ENCODE data around the gene SORCS3. TPM values are rescaled to one million over a fixed set of nuclear protein-coding genes. Genes with fewer than 3 reads are reported as not detected.

The SORCS3 gene
- total and polyA plus RNA-seq, 9 of the 15 experiments (the other 6 are each of a cell fraction or from before 2014, with no cell fraction given) = not detected

- intact Hi-C loops (cut with micrococcal nuclease) = no loop called here
- ATAC-seq = no peak
- in situ Hi-C loops (cut with MboI) = no loop called here
Observed at GRCh38 chr10:104907521-104907920, 266.4 kb downstream of the SORCS3 start.

More at GRCh38 chr10:104907521-104907920, 266.4 kb downstream of the SORCS3 start:
- CTCF ChIA-PET (ENCODE audit: low intra/inter-chr PET ratio) = no interaction called here
- FAIRE-seq (no peak), DNase-seq (ENCODE audit: extremely low read depth in 1 of 4, low spot score in 3 of 4) (no peak)
- Histone ChIP-seq H3K4me1 (replicated peaks in 1 of 2; ENCODE audit: control insufficient read depth in 2 of 2, insufficient read depth in 2 of 2, low read length in 2 of 2) (no peaks in the 10 kb centered on the region), H3K9me1 (ENCODE audit: control insufficient read depth, insufficient read depth, low read length) (no peaks in the 10 kb centered on the region), H3K9me3 (replicated peaks; ENCODE audit: control insufficient read depth, insufficient read depth, low read depth, low read length) (no peaks in the 10 kb centered on the region), H3K36me3 (ENCODE audit: control insufficient read depth, insufficient read depth, low read length) (no peaks in the 10 kb centered on the region), H3K9ac (ENCODE audit: insufficient read depth in 1 of 2, low read depth in 2 of 2, low read length in 2 of 2) (no peak overlapping the region), H3K27ac (ENCODE audit: extremely low read depth, low read depth, low read length) (no peak overlapping the region), H3K4me2 (ENCODE audit: insufficient read depth, low read length) (no peak overlapping the region), H4K20me1 (replicated peaks; ENCODE audit: control insufficient read depth, insufficient read depth, low read length) (no peaks in the 10 kb centered on the region), H2AFZ (ENCODE audit: low read depth, low read length) (no peak overlapping the region), H3K79me2 (ENCODE audit: control insufficient read depth, insufficient read depth, low read length) (no peaks in the 10 kb centered on the region), H3K27me3 (ENCODE audit: control insufficient read depth in 2 of 2, insufficient read depth in 2 of 2, low read length in 2 of 2) (no peaks in the 10 kb centered on the region), H3K4me3 (no peak overlapping the region)
- 2% methylated on average over 4 of the region's 4 CpGs for WGBS (ENCODE audit: insufficient coverage, low coverage, missing lambda C conversion rate)
- no peak for TF ChIP-seq ZNF695 (CRISPR knock-in tag; IDR thresholded peaks at IDR 0.05)
- TF ChIP-seq TCF3 (CRISPR knock-in tag; IDR thresholded peaks at IDR 0.05) = no peak
- no peak for TF ChIP-seq SMAD3 (CRISPR knock-in tag; conservative IDR thresholded peaks at IDR 0.05)
- no peak for TF ChIP-seq ELK3 (CRISPR knock-in tag; IDR thresholded peaks at IDR 0.05)
- TF ChIP-seq ZNF354B (CRISPR knock-in tag; IDR thresholded peaks at IDR 0.05) = no peak
- TF ChIP-seq NFYB (IDR thresholded peaks at IDR 0.05; ENCODE audit: extremely low read depth, insufficient read length) = no peak
- no peak for TF ChIP-seq TAF9B (IDR thresholded peaks at IDR 0.05; ENCODE audit: partially characterized antibody)
- no peak for TF ChIP-seq PBX2 (CRISPR knock-in tag; IDR thresholded peaks at IDR 0.05; ENCODE audit: low read depth)
- no peak for TF ChIP-seq PBX2 (tag; conservative IDR thresholded peaks at IDR 0.05; ENCODE audit: low read depth)
- TF ChIP-seq SRSF3 (IDR thresholded peaks at IDR 0.05; ENCODE audit: insufficient read depth, low read length) = no peak
- TF ChIP-seq LARP7 (IDR thresholded peaks at IDR 0.05) = no peak
- TF ChIP-seq MNT (conservative IDR thresholded peaks at IDR 0.05) = no peak
- no peak for TF ChIP-seq MCM2 (IDR thresholded peaks at IDR 0.05; ENCODE audit: low read depth)
- no peak for TF ChIP-seq RUNX1 (IDR thresholded peaks at IDR 0.05; ENCODE audit: low read depth)
- TF ChIP-seq SREBF2 (CRISPR knock-in tag; IDR thresholded peaks at IDR 0.05) = no peak
- no peak for TF ChIP-seq ZNF253 (CRISPR knock-in tag; conservative IDR thresholded peaks at IDR 0.05)
- no peak for TF ChIP-seq NCOA2 (IDR thresholded peaks at IDR 0.05; ENCODE audit: partially characterized antibody in 2 of 2)
- no peak for TF ChIP-seq POLR2G (IDR thresholded peaks at IDR 0.05; ENCODE audit: low read depth, low read length)
- no TSS peak for BruUV-seq (replicated peaks)
- POLR2A ChIA-PET = no interaction called here

All from K562 (cell line).